ENCODE measurements around the gene TMEM129.
"Not testable (repeated sequence)": the region's sequence is repeated elsewhere in the genome, so short reads cannot be mapped to it uniquely, and the experiment has no call there.

Gene TMEM129

GRCh38 chr4:1701671-1702070 is 19.5 kb downstream of the TMEM129 start:
- H3K9me3 ChIP-seq (ENCODE audit: control insufficient read depth, low read length); H3K4me1 ChIP-seq (ENCODE audit: control insufficient read depth, insufficient read depth, low read length, poor library complexity, severe bottlenecking); DNase-seq; H3K27ac ChIP-seq (ENCODE audit: insufficient read depth, low read length, poor library complexity, severe bottlenecking); H3K4me3 ChIP-seq (ENCODE audit: insufficient read depth, low read depth, low read length, poor library complexity, severe bottlenecking); H3K27me3 ChIP-seq (replicated peaks; ENCODE audit: control insufficient read depth, insufficient read depth, low read length, poor library complexity, severe bottlenecking): not testable (repeated sequence)
- H3K36me3 ChIP-seq (ENCODE audit: control insufficient read depth, insufficient read depth, low read length), result peaks cover 63% of the 10 kb centered on the region

- no peaks in the 10 kb centered on the region for H3K9me3 ChIP-seq (ENCODE audit: control insufficient read depth, low read length)
- peaks cover 77% of the 10 kb centered on the region for H3K36me3 ChIP-seq (ENCODE audit: control insufficient read depth, insufficient read depth, low read length)
- H3K27me3 ChIP-seq (replicated peaks; ENCODE audit: control insufficient read depth, insufficient read depth, low read length, poor library complexity, severe bottlenecking), result no peaks in the 10 kb centered on the region
- no peak for DNase-seq
- no peaks in the 10 kb centered on the region for H3K4me1 ChIP-seq (ENCODE audit: control insufficient read depth, insufficient read depth, low read length, poor library complexity, severe bottlenecking)
- no peak overlapping the region for H3K4me3 ChIP-seq (ENCODE audit: insufficient read depth, low read depth, low read length, poor library complexity, severe bottlenecking)
- no peak overlapping the region for H3K27ac ChIP-seq (ENCODE audit: insufficient read depth, low read length, poor library complexity, severe bottlenecking)
These were observed 25.2 kb downstream of the TMEM129 start for GRCh38 chr4:1695913-1696312.

DNA sequence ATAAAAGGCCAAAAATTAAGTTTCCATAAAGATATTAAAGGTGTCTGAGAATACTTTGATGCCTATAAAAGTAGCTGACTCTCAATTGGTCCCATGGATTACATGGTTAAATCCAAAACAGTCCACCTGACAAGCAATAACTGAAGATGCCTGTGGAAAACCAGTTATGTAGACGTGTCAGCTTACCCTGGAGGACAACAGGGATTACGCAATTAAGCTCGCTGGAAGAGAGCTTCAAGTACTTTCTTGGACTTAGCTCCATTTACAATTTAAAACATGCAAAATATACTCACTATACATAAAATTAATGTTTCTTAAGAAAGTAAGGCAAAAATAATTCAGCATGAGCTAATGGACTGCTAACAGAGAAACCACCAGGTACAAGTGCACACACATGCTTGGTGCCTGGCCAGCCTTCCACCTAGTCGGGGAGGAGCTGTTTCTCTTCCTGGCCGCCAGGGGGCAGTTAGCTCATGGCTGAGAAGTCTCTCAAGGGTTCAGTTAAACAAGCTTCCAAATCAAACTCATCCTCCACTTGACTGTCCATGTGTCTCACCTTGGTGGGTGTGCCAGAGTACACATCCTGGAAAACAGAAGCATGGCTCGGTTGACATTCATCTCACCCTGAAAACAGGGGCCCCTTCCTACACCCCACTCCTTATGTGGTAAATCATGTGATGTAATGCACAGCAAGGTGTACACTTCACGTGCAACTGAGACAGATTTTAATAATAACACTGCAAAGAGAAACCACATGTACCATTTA is 27.8 kb downstream of the TMEM129 start:
- H3K27me3 ChIP-seq (replicated peaks; ENCODE audit: control insufficient read depth, insufficient read depth, low read length, poor library complexity, severe bottlenecking), result no peaks in the 10 kb centered on the region
- peak; percentile 54 to 65 (median 55) for DNase-seq
- no peak overlapping the region for H3K27ac ChIP-seq (ENCODE audit: insufficient read depth, low read length, poor library complexity, severe bottlenecking)
- peaks cover 59% of the 10 kb centered on the region for H3K36me3 ChIP-seq (ENCODE audit: control insufficient read depth, insufficient read depth, low read length)
- no peak overlapping the region for H3K4me3 ChIP-seq (ENCODE audit: insufficient read depth, low read depth, low read length, poor library complexity, severe bottlenecking)
- H3K4me1 ChIP-seq (ENCODE audit: control insufficient read depth, insufficient read depth, low read length, poor library complexity, severe bottlenecking), result no peaks in the 10 kb centered on the region
- H3K9me3 ChIP-seq (ENCODE audit: control insufficient read depth, low read length), result no peaks in the 10 kb centered on the region

GRCh38 chr4:1691737-1692373 is 29.3 kb downstream of the TMEM129 start:
- Histone ChIP-seq H3K4me3 (ENCODE audit: insufficient read depth, low read depth, low read length, poor library complexity, severe bottlenecking) (no peak overlapping the region), H3K9me3 (ENCODE audit: control insufficient read depth, low read length) (no peaks in the 10 kb centered on the region), H3K4me1 (ENCODE audit: control insufficient read depth, insufficient read depth, low read length, poor library complexity, severe bottlenecking) (no peaks in the 10 kb centered on the region), H3K36me3 (ENCODE audit: control insufficient read depth, insufficient read depth, low read length) (peaks cover 53% of the 10 kb centered on the region), H3K27me3 (replicated peaks; ENCODE audit: control insufficient read depth, insufficient read depth, low read length, poor library complexity, severe bottlenecking) (no peaks in the 10 kb centered on the region), H3K27ac (ENCODE audit: insufficient read depth, low read length, poor library complexity, severe bottlenecking) (no peak overlapping the region)
- no peak for DNase-seq

GRCh38 chr4:1690698-1691097 is 30.4 kb downstream of the TMEM129 start:
- H3K36me3 ChIP-seq (ENCODE audit: control insufficient read depth, insufficient read depth, low read length), result peaks cover 44% of the 10 kb centered on the region

DNA sequence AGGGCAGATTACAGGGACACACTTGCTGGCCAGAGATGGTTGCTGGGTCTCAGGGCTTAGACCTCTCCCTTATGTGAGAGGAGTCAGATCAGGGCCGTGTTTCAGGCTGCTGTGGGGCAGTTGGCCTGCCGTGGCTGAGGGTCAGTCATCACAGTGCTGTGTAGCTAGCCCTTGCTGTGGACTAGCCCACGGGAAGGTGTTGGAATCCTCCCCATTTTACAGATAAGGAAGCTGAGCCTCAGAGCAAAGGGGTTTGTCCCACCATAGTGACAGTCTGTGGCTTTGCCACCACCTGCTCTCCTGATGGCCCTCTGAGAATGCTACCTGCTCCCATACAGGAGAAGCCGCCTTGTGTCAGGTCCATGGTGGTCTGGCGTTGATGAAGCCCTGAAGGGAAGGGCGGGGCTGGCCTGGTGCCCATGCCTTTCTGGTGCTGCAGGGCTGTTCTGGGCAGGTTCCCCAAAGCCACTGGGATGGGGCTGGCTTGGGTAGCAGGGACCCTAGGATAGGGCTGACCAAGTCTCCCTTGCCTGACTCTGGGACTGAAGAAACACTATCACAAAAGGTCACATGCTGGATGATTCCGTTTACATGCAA is 34.6 kb downstream of the TMEM129 start:
- Histone ChIP-seq H3K4me1 (ENCODE audit: control insufficient read depth, insufficient read depth, low read length, poor library complexity, severe bottlenecking) (peaks cover 4% of the 10 kb centered on the region), H3K36me3 (ENCODE audit: control insufficient read depth, insufficient read depth, low read length) (peaks cover 8% of the 10 kb centered on the region), H3K27me3 (replicated peaks; ENCODE audit: control insufficient read depth, insufficient read depth, low read length, poor library complexity, severe bottlenecking) (no peaks in the 10 kb centered on the region), H3K9me3 (ENCODE audit: control insufficient read depth, low read length) (no peaks in the 10 kb centered on the region), H3K27ac (ENCODE audit: insufficient read depth, low read length, poor library complexity, severe bottlenecking) (no peak overlapping the region), H3K4me3 (ENCODE audit: insufficient read depth, low read depth, low read length, poor library complexity, severe bottlenecking) (no peak overlapping the region)
- DNase-seq, result no peak

More at GRCh38 chr4:1690698-1691097, 30.4 kb downstream of the TMEM129 start:
- H3K27me3 ChIP-seq (replicated peaks; ENCODE audit: control insufficient read depth, insufficient read depth, low read length, poor library complexity, severe bottlenecking), result no peaks in the 10 kb centered on the region
- no peak overlapping the region for H3K27ac ChIP-seq (ENCODE audit: insufficient read depth, low read length, poor library complexity, severe bottlenecking)
- DNase-seq, result no peak
- no peaks in the 10 kb centered on the region for H3K4me1 ChIP-seq (ENCODE audit: control insufficient read depth, insufficient read depth, low read length, poor library complexity, severe bottlenecking)
- H3K4me3 ChIP-seq (ENCODE audit: insufficient read depth, low read depth, low read length, poor library complexity, severe bottlenecking), result no peak overlapping the region
- no peaks in the 10 kb centered on the region for H3K9me3 ChIP-seq (ENCODE audit: control insufficient read depth, low read length)

- no peak for DNase-seq
- Histone ChIP-seq H3K27ac (ENCODE audit: insufficient read depth, low read length, poor library complexity, severe bottlenecking) (no peak overlapping the region), H3K4me3 (ENCODE audit: insufficient read depth, low read depth, low read length, poor library complexity, severe bottlenecking) (no peak overlapping the region), H3K9me3 (ENCODE audit: control insufficient read depth, low read length) (no peaks in the 10 kb centered on the region), H3K36me3 (ENCODE audit: control insufficient read depth, insufficient read depth, low read length) (no peaks in the 10 kb centered on the region), H3K4me1 (ENCODE audit: control insufficient read depth, insufficient read depth, low read length, poor library complexity, severe bottlenecking) (peaks cover 4% of the 10 kb centered on the region), H3K27me3 (replicated peaks; ENCODE audit: control insufficient read depth, insufficient read depth, low read length, poor library complexity, severe bottlenecking) (no peaks in the 10 kb centered on the region)
These were observed 35.6 kb downstream of the TMEM129 start for GRCh38 chr4:1685235-1686150.

GRCh38 chr4:1684506-1685234 is 36.5 kb downstream of the TMEM129 start:
- Histone ChIP-seq H3K4me1 (ENCODE audit: control insufficient read depth, insufficient read depth, low read length, poor library complexity, severe bottlenecking) (peaks cover 4% of the 10 kb centered on the region), H3K36me3 (ENCODE audit: control insufficient read depth, insufficient read depth, low read length) (no peaks in the 10 kb centered on the region), H3K27me3 (replicated peaks; ENCODE audit: control insufficient read depth, insufficient read depth, low read length, poor library complexity, severe bottlenecking) (no peaks in the 10 kb centered on the region), H3K4me3 (ENCODE audit: insufficient read depth, low read depth, low read length, poor library complexity, severe bottlenecking) (peak overlapping the region; percentile 32), H3K27ac (ENCODE audit: insufficient read depth, low read length, poor library complexity, severe bottlenecking) (no peak overlapping the region), H3K9me3 (ENCODE audit: control insufficient read depth, low read length) (no peaks in the 10 kb centered on the region)
- DNase-seq, result peak in 1 of 3 donors; percentile 89

Measured in effector memory CD4-positive, alpha-beta T cell (primary cell).